Bronchial epithelial cell (primary cell): Measurements from ENCODE around the gene CD19. TPM values are rescaled to one million over a fixed set of nuclear protein-coding genes. Genes with fewer than 3 reads are reported as not detected.
"Not testable (repeated sequence)": the region's sequence is repeated elsewhere in the genome, so short reads cannot be mapped to it uniquely, and the experiment has no call there.

Experiments used
- DNase-seq: peaks from one replicate; pipeline ENCODE4 v3.0.0-alpha.2; 2010; ENCODE audit warnings: low read depth
- FAIRE-seq: peaks from 2 replicates; lab custom pipeline; 2011; peaks lifted over from hg19 to GRCh38; lab: Jason Lieb, UNC
- H3K27me3 ChIP-seq: 2 replicates; pipeline ENCODE4 v1.5.1; 2011; ENCODE audit warnings: low read length; ENCODE audit not compliant: control insufficient read depth, insufficient read depth
- H3K36me3 ChIP-seq: 2 replicates; pipeline ENCODE4 v1.5.1; 2011; ENCODE audit warnings: low read length; ENCODE audit not compliant: control insufficient read depth, insufficient read depth
- H3K4me3 ChIP-seq: 2 replicates; pipeline ENCODE4 v1.5.1; 2011; ENCODE audit warnings: mild to moderate bottlenecking, low read depth, low read length, control low read depth
- CTCF ChIP-seq: IDR thresholded peaks from 2 replicates; pipeline ENCODE4 v1.5.1; 2011; ENCODE audit warnings: mild to moderate bottlenecking, moderate library complexity, low read length, control low read depth, inconsistent platforms; ENCODE audit not compliant: insufficient read depth, severe bottlenecking
- total RNA-seq: library from RNA; depleted of rRNA; stranded (reverse); fragments of >200 nt; gene quantifications from 2 replicates; pipeline ENCODE4 v1.2.1, GENCODE V29; 2014

CD19 gene
- total RNA-seq, 1 donor from 2014 or later = not detected

GRCh38 chr16:28958216-28958615 lies 26.4 kb downstream of the CD19 start:
- Histone ChIP-seq H3K4me3 (no peak overlapping the region), H3K27me3 (no peaks in the 10 kb centered on the region), H3K36me3 (peaks cover 43% of the 10 kb centered on the region)
- DNase-seq = no peak
- FAIRE-seq = no peak
- no peak for TF ChIP-seq CTCF

- FAIRE-seq (no peak), DNase-seq (no peak)
- Histone ChIP-seq H3K4me3 (no peak overlapping the region), H3K36me3 (peaks cover 44% of the 10 kb centered on the region), H3K27me3 (no peaks in the 10 kb centered on the region)
- no peak for TF ChIP-seq CTCF
Measured at GRCh38 chr16:28958836-28959235, 27.1 kb downstream of the CD19 start.

GRCh38 chr16:28964072-28964471 lies 32.3 kb downstream of the CD19 start:
- no peak overlapping the region for H3K4me3 ChIP-seq
- no peak for TF ChIP-seq CTCF
- no peak for FAIRE-seq
- H3K36me3 ChIP-seq = peaks cover 28% of the 10 kb centered on the region
- H3K27me3 ChIP-seq = no peaks in the 10 kb centered on the region
- no peak for DNase-seq

- DNase-seq (no peak), FAIRE-seq (no peak)
- Histone ChIP-seq H3K36me3 (peaks cover 26% of the 10 kb centered on the region), H3K4me3 (no peak overlapping the region), H3K27me3 (no peaks in the 10 kb centered on the region)
- no peak for TF ChIP-seq CTCF
Measured at GRCh38 chr16:28964496-28964895, 32.7 kb downstream of the CD19 start.

GRCh38 chr16:28967156-28967555 lies 35.4 kb downstream of the CD19 start:
- no peak overlapping the region for H3K4me3 ChIP-seq
- FAIRE-seq (no peak), DNase-seq (no peak)
- no peaks in the 10 kb centered on the region for H3K27me3 ChIP-seq
- TF ChIP-seq CTCF = no peak
- H3K36me3 ChIP-seq = peaks cover 14% of the 10 kb centered on the region

GRCh38 chr16:28969696-28970095 lies 37.9 kb downstream of the CD19 start:
- FAIRE-seq, H3K4me3 ChIP-seq, H3K27me3 ChIP-seq, H3K36me3 ChIP-seq, DNase-seq: not testable (repeated sequence)
